NT2/D1 (cell line): ENCODE results near the gene MOCS2.

Experiments used
- SUZ12 ChIP-seq: IDR thresholded peaks from 2 replicates; pipeline ENCODE4 v1.6.1; 2011; ENCODE audit not compliant: insufficient read length, insufficient read depth; ENCODE audit errors: extremely low read depth
- YY1 ChIP-seq: IDR thresholded peaks from 2 replicates; pipeline ENCODE4 v1.6.1; 2011; ENCODE audit not compliant: insufficient read length, insufficient read depth
- ZNF274 ChIP-seq: IDR thresholded peaks from 2 replicates; pipeline ENCODE4 v1.6.1; 2011; ENCODE audit warnings: mild to moderate bottlenecking, low read depth, low read length

DNA sequence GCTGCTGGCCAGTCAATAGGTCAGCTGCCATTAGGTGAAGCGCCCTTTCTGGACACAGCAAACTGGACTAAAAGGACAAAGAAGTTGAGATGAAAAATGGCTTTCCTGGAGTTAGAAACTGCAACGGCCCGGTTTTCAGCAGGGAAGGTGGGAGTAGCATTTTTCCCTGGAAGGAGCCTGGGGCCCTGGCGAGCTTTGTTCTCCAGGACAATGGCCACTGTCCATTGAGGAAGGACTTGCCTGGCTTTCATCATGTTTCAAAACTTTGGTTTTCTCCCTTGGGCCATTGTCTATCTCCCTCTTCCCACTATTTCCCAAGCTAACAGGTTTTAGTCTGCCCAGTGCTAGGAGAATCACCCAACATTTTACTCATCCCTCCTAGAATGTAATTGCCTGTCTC lies 56.2 kb downstream of the MOCS2 start:
- no peak for TF ChIP-seq YY1
- TF ChIP-seq ZNF274: no peak
- TF ChIP-seq SUZ12: no peak
